K562 (cell line): Measurements from ENCODE around the gene VPS13D. TPM values are rescaled to one million over a fixed set of nuclear protein-coding genes. Genes with fewer than 3 reads are reported as not detected.
A peak's percentile ranks its signal among the peaks of the same experiment; 100 is the strongest.

Experiments
- BDP1 ChIP-seq: IDR thresholded peaks from 3 replicates; pipeline ENCODE4 v1.6.1; 2011; ENCODE audit not compliant: insufficient read length, insufficient read depth
- CHAMP1 ChIP-seq: fragments of 450-650 bp; IDR thresholded peaks from 2 replicates; pipeline ENCODE4 v1.6.1; 2016; ENCODE audit warnings: mild to moderate bottlenecking
- DDX20 ChIP-seq: fragments of 450-650 bp; IDR thresholded peaks from 2 replicates; pipeline ENCODE4 v1.6.1; 2016; ENCODE audit warnings: missing genetic modification characterization, low read depth, mild to moderate bottlenecking, missing compliant biosample characterization, moderate library complexity
- DIDO1 ChIP-seq: fragments of 450-650 bp; IDR thresholded peaks from 2 replicates; pipeline ENCODE4 v1.6.1; 2016; ENCODE audit warnings: low read depth, missing biosample characterization, missing genetic modification characterization
- EZH2 ChIP-seq: IDR thresholded peaks from 2 replicates; pipeline ENCODE4 v1.6.1; 2012; ENCODE audit warnings: low read depth, mild to moderate bottlenecking, inconsistent platforms, low read length, borderline replicate concordance
- FOXK1 ChIP-seq: sonication (generic); formaldehyde crosslinking; IDR thresholded peaks from 2 replicates; pipeline ENCODE4 v1.8.0; 2022; ENCODE audit warnings: missing genetic modification reagents, mild to moderate bottlenecking, borderline replicate concordance
- IRF9 ChIP-seq: fragments of 450-650 bp; IDR thresholded peaks from 2 replicates; pipeline ENCODE4 v1.6.1; 2016; ENCODE audit warnings: missing biosample characterization, missing genetic modification characterization
- MCM5 ChIP-seq: fragments of 450-650 bp; IDR thresholded peaks from 2 replicates; pipeline ENCODE4 v1.6.1; 2016; ENCODE audit warnings: low read depth
- NFATC3 ChIP-seq: fragments of 450-650 bp; IDR thresholded peaks from 2 replicates; pipeline ENCODE4 v1.6.1; 2017; ENCODE audit warnings: mild to moderate bottlenecking
- NR2F6 ChIP-seq: fragments of 450-650 bp; formaldehyde crosslinking; IDR thresholded peaks from 2 replicates; pipeline ENCODE4 v1.4.0; 2020; ENCODE audit warnings: mild to moderate bottlenecking
- PRDM10 ChIP-seq: fragments of 450-650 bp; IDR thresholded peaks from 2 replicates; pipeline ENCODE4 v1.6.1; 2018; ENCODE audit not compliant: partially characterized antibody
- RUNX1 ChIP-seq: sonication (generic); IDR thresholded peaks from 2 replicates; pipeline ENCODE4 v1.6.1; 2016; ENCODE audit warnings: antibody characterized with exemption, low read depth
- SLC30A9 ChIP-seq: fragments of 250-450 bp; sonication (Bioruptor Pico); IDR thresholded peaks from 2 replicates; pipeline ENCODE4 v1.8.0; 2022; ENCODE audit warnings: mild to moderate bottlenecking, moderate library complexity
- SP2 ChIP-seq: IDR thresholded peaks from 2 replicates; pipeline ENCODE4 v1.6.1; 2011; ENCODE audit warnings: mild to moderate bottlenecking, low read depth, low read length, moderate library complexity; ENCODE audit not compliant: poor library complexity, severe bottlenecking; ENCODE audit errors: extremely low read depth
- TAF7 ChIP-seq: fragments of 450-650 bp; IDR thresholded peaks from 2 replicates; pipeline ENCODE4 v1.6.1; 2016; ENCODE audit warnings: missing genetic modification characterization, missing compliant biosample characterization
- ZNF384 ChIP-seq: IDR thresholded peaks from 2 replicates; pipeline ENCODE4 v1.6.1; 2012; ENCODE audit warnings: low read depth, low read length, improper control_type of control experiment
- ZNF445 ChIP-seq: fragments of 250-450 bp; sonication (Bioruptor Pico); IDR thresholded peaks from 2 replicates; pipeline ENCODE4 v1.4.0; 2020; ENCODE audit warnings: low read depth, mild to moderate bottlenecking, moderate library complexity
- ZNF76 ChIP-seq: fragments of 250-450 bp; sonication (Bioruptor Pico); IDR thresholded peaks from 2 replicates; pipeline ENCODE4 v1.4.0; 2020; ENCODE audit warnings: mild to moderate bottlenecking, moderate library complexity, borderline replicate concordance
- polyA plus RNA-seq, 8 experiments: library from polyadenylated mRNA; depleted of rRNA in 4 of 8; stranded (reverse) in 5 of 8; unstranded in 3 of 8; fragments of >200 nt; fragmentation: Nextera tagmentation in 2 of 8; fragmentation: Illumina TruSeq in 1 of 8; extraction: Ambion mirVana in 2 of 8; extraction: Trizol in 1 of 8; gene quantifications; 2 replicates each; pipeline versions ENCODE4 v1.2.1 to v1.2.3, GENCODE V29; 2011 to 2014; ENCODE audit warnings: inconsistent platforms in 1 of 8, missing spikeins in 1 of 8
- total RNA-seq, 7 experiments: library from RNA; depleted of rRNA in 6 of 7; stranded (reverse); fragments of >200 nt in 6 of 7; fragmentation: Illumina TruSeq in 2 of 7; extraction: Trizol in 2 of 7; gene quantifications; 2 replicates each; pipeline versions ENCODE4 v1.2.1 to v1.2.3, GENCODE V29; 2011 to 2021; ENCODE audit warnings: low replicate concordance in 1 of 7

VPS13D gene
- total and polyA plus RNA-seq, 9 of the 15 experiments (the other 6 are each of a cell fraction or from before 2014, with no cell fraction given), result 6.1 to 51.5 (median 38.5) TPM

- TF ChIP-seq RUNX1 (no peak), CHAMP1 (no peak), TAF7 (tag) (no peak), PRDM10 (peak; percentile 22), DDX20 (tag) (no peak), ZNF445 (CRISPR knock-in tag) (no peak), MCM5 (no peak), IRF9 (tag) (no peak), DIDO1 (tag) (no peak), BDP1 (no peak), EZH2 (no peak), ZNF384 (no peak), NR2F6 (CRISPR knock-in tag) (no peak), NFATC3 (no peak), ZNF76 (no peak), SP2 (no peak), SLC30A9 (CRISPR knock-in tag) (no peak), FOXK1 (CRISPR knock-in tag) (no peak)
These were observed 231.2 kb downstream of the VPS13D start (continued) for GRCh38 chr1:12460911-12461621.
